Measurements from ENCODE around the gene TRIM66. TPM values are rescaled to one million over a fixed set of nuclear protein-coding genes. Genes with fewer than 3 reads are reported as not detected.

Gene TRIM66
- total RNA-seq, 1 donor from 2014 or later: 5.9 TPM

DNA sequence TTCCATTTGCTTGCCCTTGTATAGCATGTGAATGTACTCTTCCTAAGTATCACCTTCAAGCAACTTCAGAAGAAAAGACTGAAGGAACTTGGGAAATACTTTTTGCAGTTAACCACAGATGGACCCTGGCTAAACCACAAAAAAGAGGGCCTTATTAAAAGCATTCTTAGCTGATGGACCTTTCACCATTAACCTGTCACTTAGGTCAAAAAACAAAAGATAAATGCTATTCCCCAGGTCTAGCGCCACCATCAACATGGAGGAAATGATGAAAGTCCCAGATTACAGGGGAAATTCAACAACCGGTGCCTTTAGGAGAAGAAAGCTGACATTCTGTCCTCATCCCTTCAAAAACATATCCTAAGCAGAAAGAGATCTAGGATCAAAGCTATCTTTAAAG, 117.9 kb downstream of the TRIM66 start:
- peaks cover 7% of the 10 kb centered on the region for H3K27me3 Mint-ChIP-seq (ENCODE audit: low read depth)
- peaks cover 12% of the 10 kb centered on the region for H3K4me1 Mint-ChIP-seq (ENCODE audit: low read depth)
- H3K9me3 Mint-ChIP-seq (ENCODE audit: low read depth): peaks cover 18% of the 10 kb centered on the region
- H3K4me3 Mint-ChIP-seq (ENCODE audit: unreplicated experiment): no peak overlapping the region
- peaks cover 8% of the 10 kb centered on the region for H3K36me3 Mint-ChIP-seq (ENCODE audit: low read depth)
- no peak for TF ChIP-seq CTCF (IDR thresholded peaks at IDR 0.05)
- no peak overlapping the region for H3K27ac Mint-ChIP-seq (ENCODE audit: unreplicated experiment)
- no peak for DNase-seq (ENCODE audit: low spot score)

Other genes with a start within 250 kb of the TRIM66 start
- gene STK33, start 88.4 kb downstream of the TRIM66 start, total RNA-seq: 3.0 to 4.5 TPM (median 3.4 TPM) in 3 replicates
- gene RPL27A, start 127 bp upstream of the TRIM66 start, total RNA-seq: 546 to 709 TPM (median 571 TPM) in 3 replicates
- 24.0 to 30.1 TPM (median 29.3 TPM) in 3 replicates for gene AKIP1, start 228.5 kb upstream of the TRIM66 start, total RNA-seq

Measured in chondrocyte (in vitro differentiated cells).